ENCODE data around the gene NIM1K.
"Not testable (repeated sequence)": the region's sequence is repeated elsewhere in the genome, so short reads cannot be mapped to it uniquely, and the experiment has no call there.

NIM1K gene

DNA sequence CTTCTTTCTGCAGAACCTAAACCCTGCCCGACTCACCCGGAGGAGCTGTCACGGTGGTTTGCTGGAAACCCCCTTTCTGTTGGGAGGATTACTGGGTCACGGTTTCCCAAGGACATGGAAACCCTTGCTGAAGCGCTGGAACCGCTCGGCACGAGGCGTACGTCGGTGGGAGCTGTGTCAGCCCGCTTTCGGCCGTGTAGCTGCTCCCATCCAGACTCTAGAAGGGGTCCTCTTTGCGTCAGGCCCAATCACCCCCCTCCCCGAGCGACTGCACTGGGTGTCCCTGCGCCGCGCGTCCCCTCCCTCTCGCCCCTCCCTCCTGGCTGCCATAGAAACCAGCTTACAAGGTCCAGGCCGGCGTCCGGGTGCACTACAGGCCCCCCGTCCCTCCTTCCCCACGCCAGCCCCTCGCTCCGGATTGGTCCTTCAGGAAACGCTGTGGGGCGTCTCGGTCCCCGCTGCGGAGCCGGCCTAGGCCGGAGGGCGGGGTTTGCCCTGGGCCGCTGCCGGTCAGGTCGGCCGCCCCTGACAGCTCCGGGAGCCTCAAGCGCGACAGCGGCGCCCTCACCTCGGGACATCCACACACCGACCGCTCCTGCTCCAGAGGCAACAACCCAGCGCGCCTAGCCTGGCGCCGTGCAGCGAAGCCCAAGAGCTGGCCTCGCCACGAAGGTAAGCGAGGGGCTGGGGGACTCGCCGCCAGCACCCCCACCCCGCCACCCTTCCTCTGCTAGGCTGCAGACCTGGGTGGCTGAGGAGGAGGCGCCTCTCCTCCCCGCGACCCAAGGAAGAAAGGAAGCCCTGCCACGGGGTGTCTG is at the start of gene NIM1K:
TSS of gene NIM1K (plus strand) at position 486 of the 818 bp plus-strand sequence. CDS start 53,551 bp downstream, outside the sequence.
- DNase-seq, result peak; percentile 16

DNA sequence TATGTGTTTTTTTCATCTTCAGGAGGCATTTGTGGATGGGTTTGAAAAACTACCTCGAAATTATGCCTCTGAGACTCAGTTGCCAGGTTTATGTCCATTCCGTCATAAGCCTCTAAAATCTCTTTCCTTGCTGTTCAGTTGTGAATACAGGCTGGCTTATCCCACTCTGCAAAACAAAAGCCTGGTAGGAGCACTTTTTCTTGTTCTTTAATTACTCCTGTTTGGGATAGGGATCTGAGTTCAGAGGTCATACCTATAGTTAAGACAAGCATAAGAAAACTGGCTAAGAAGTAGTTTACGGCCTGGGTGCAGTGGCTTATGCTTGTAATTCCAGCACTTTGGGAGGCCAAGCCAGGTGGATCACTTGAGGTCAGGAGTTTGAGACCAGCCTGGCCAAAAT is 47.0 kb upstream of the NIM1K start:
- no peak for DNase-seq

DNA sequence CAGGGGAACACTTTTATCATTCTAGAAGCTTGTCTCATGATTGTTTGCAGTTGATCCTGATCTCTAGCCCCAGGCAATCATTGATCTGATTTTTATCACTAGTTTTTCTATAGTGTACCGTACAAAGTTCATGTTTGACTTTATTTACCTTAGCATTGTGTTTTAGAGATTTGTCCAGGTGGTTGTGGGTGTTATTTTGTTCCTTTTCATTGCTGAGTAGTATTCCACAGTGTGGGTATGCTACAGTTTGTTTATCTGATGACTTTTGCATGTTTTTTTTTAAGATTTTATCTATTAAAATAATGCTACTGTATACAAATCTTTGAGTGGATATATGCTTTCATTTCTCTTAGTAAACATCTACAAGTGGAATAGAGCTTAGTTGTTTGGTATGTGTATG is 45.1 kb upstream of the NIM1K start:
- no peak for DNase-seq

DNA sequence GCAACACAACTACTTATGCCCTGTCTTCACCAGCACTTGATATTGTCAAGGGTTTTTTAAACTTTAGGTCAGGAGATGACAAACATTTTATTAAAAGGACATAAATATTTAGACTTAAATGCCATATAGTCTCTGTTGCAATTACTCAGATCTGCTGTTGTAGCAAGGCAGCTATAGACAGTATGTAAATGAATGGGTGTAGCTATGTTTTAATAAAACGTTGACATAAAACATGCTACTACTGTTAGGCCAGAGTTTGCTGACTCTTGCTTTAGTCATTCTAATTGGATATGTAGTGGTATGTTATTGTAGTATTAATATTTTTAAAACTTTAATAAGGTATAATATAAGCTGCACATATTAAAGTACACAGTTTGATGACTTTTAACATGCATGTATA is 43.6 kb upstream of the NIM1K start:
- no peak for DNase-seq

DNA sequence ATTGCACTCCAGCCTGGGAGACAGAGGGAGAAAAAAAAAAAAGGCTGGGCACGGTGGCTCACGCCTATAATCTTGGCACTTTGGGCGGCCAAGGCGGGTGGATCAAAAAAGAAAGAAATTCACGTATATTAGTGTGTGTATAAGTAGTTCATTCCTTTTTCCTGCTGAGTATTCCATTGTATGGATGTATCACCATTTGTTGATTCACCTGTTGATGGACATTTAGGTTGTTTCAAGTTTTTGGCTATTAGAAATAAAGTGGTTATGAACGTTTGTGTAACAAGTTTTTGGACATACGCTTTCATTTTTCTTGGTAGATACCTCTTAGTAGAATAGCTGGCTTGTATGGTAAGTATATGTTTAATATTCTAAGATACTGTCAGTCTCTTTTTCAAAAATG is 42.8 kb upstream of the NIM1K start:
- no peak for DNase-seq

DNA sequence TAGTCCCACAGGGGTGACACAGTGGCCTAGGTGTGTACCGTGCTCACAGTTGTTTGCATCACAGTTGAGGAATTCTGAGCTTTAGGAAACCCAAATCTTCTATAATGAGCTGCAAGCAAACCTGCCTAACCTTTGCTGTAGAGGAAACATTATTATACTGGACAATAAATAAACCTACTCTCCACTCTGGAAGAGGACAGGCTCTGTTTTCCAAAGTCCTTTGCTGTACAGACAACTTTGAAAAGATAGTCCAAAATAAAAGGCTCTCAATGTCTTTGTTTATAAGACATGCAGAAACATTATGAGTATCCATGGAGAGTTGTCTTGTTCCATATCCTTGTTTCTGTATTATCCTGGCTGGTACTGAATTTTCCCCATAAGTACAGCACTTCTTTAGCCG is 42.0 kb upstream of the NIM1K start:
- no peak for DNase-seq

DNA sequence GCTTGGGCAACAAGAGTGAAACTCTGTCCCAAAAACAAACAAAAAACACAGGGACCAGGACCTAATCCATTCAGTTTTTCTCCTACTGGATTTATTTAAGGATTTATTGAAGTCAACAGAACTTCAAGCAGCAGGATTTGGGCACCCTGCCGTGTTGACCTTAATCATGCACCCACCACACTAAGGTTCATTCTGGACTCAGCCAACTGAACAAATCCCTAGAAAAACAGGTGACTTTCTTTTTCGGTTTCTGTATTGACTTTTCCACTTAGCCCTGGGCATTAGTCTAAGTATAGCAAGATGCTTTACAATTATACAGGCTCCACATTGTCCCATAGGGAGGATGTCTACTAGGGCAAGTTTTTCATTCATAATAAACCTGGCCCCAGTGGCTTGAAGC is 41.3 kb upstream of the NIM1K start:
- DNase-seq, result no peak

DNA sequence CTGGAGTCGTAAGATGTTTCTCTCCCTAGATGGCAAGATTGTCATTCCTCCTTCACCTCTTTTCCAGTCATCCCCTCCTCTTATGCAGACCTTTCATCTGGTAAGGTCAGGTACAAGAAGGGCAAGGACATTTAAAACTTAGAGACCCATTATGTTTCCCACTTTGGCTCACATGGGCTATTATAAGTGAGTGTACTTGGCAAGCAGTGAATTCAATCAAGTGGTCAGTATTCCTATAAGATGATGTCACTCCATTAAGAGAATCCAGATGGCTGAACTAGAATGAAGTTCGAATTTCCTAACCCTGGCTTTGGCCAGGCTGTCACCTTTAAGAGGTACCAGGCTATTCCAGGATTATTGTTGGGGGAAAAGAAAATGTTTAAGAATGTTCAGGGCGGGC is 39.1 kb upstream of the NIM1K start:
- DNase-seq, result no peak

DNA sequence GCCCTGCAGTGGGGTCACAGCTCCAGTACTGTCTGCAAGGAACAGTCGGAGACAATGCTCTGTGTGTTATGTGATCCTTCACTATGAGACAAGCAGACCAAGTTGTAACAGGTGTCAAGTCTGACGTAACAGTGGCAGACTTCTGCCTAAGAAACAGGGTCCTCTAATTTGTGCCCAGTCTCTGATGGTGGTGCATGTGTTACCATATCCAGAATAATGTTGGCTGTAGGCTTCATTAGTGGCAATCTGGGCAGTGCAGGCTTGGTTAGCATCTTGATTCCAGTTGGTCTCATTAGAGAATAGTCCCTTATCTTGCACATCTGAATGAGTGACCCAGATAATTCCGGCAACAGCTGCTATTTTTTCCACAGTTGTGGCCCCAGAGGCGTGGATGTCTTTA is 37.6 kb upstream of the NIM1K start:
- peak; percentile 54 for DNase-seq

DNA sequence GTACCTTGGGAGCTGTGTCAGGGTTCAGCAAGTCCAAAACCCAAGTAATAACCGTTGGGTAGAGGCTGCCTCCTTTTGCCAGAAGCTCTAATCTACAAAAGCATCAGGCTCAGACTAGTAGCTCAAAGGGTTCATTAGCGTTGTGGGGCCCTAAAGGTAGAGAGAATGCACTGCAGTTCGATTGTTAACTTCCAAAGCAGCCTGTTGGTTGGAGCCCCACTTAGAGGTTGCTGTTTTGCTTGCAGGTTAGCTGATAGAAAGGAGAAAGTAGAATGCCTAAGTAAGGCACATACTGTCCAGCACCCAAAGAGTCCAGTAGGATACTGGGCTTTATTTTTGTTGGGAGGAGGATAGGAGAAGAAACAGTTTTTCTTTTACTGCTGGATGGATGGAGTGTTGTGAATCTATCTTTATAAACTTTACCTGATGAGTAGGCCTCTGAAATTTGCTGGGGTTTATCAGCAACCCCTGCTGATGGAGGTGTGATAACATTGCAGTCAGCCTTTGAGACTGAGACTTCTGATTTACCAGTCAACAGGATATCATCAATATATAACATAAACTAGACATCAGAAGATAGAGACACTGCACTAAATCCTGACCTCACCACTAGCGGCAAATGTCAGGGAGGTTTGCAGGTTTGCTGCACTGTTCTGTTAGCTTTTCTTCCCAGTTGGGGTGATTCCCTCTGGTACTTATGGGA is 36.5 kb upstream of the NIM1K start:
- DNase-seq, result peak; percentile 16

DNA sequence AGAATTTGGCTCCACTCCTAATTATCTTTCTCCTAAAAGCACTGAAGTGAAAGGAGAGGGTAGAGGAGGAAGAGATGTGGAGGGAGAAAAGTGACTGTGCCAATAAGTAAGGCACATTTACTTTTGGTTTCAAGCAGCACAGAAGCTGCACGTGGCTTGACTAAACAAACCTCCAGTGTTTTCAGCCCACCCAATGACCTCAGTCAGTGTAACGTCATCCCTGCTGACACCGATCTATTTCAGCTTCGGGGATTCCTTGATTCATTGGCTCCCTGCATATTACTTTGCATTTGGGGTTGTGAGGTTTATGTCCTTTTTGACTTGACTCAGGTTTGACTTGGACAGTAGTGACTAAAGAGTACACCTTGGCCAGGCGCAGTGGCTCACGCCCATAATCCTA is 35.6 kb upstream of the NIM1K start:
- DNase-seq, result no peak

DNA sequence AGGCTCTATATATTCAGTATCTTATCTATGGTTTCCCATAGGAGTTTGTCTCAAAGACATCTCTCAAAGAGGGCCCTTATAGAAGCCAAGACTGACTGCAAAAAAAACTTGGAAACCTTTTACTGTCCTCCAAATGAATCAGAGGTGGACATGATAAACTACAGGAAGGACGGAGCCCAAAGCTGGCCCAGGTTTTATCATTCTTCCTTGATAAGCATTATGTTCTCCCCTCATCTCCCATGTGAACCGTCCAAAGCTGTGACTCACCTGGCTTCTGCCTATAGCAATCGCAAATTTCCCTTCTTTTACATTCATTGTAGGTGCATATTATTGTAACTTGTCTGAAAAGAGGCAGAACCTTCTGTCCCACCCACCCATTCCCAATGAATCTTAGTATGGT is 35.0 kb upstream of the NIM1K start:
- no peak for DNase-seq

DNA sequence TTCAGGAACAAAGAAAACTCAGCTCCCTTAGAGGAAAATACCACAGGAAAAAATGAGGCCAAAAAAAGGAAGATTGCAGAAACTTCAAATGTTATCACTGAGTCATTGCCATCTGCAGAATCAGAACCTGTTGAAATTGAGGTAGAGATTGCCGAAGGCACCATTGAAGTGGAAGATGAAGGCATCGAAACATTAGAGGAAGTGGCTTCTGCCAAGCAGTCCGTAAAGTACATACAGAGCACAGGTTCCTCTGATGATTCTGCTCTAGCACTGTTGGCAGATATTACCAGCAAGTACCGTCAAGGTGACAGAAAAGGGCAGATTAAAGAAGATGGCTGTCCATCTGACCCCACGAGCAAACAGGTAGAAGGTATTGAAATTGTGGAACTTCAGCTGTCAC is 30.8 kb upstream of the NIM1K start:
- DNase-seq, result no peak

DNA sequence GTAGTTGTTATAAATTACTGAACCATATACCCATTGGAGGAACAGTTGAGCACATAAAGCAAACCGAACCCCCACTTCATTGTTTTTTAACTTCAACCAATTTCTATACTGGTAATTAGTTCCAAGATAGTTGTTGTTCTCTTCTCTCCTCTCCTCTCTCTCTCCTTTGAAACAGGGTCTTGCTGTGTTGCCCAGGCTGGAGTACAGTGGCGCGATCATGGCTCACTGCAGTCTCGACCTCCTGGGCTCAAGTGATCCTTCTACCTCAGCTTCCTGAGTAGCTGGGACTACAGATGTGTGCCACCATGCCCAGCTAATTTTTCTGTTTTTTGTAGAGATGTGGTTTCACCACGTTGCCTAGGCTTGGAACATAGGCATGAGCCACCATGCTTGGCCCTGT is 27.2 kb upstream of the NIM1K start:
- DNase-seq, result not testable (repeated sequence)

DNA sequence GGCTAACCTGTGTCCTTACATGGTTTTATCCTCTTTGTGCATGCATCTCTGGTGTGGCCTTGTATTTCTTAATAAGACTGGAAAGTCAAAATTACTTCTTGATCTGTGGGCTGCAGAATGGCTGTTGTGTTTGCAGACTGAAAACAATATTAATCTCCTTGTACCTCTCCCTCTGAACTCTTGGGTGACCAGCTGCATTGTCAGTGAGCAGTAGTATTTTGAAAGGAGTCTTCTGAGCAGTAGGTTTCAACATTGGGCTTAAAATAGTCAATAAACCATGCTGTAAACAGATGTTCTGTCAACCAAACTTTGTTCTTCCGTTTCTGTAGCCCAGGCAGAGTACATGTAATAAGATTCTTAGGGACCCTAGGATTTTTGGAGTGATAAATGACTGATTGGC is 26.7 kb upstream of the NIM1K start:
- DNase-seq, result no peak

DNA sequence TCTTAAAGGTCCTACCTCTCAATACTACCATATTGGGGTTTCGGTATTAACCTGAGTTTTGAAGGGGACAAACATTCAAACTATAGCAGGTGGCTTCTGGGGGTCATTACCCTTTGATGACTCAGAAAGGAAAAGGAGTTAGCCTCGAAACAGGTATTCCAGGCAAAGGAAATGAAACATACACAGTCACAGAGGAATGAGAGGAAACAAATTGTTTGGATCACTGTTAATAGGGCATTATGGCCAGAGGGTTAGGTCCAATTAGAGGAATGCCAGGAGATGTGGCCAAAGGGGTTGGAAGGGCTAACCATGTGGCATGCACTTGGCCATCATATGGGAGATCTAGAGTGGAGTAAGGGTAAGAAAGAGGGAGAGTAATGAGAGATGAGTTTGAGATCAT is 23.9 kb upstream of the NIM1K start:
- DNase-seq, result no peak

DNA sequence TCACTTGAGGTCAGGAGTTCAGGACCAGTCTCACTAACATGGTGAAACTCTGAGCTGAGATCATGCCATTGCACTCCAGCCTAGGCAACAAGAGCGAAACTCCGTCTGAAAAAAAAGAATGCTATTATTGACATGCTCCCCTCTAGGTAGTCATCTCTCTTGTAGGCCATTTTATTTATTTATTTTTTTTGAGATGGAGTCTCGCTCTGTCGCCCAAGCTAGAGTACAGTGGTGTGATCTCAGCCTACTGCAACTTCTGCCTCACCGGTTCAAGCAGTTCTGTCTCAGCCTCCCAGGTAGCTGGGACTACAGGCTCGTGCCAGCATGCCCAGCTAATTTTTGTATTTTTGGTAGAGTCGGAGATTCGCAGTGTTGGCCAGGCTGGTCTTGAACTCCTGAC is 20.6 kb upstream of the NIM1K start:
- no peak for DNase-seq

DNA sequence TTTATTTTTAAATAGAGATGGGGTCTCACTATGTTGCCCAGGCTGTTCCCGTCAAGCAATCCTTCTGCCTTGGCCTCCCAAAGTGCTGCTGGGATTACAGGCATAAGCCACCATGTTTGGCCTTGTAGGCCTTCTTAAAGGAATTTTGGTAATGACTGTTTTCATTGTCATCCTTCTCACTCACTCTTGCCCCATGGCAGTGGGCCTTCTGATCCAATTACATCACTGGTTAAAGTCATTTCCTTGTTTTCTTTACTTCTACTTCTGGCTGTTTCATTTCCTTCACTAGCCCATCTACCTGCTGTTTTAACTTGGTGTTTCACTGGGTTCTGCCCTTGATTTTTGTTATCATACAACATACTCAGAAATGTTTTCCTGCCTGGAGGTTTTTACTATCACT is 20.1 kb upstream of the NIM1K start:
- no peak for DNase-seq

DNA sequence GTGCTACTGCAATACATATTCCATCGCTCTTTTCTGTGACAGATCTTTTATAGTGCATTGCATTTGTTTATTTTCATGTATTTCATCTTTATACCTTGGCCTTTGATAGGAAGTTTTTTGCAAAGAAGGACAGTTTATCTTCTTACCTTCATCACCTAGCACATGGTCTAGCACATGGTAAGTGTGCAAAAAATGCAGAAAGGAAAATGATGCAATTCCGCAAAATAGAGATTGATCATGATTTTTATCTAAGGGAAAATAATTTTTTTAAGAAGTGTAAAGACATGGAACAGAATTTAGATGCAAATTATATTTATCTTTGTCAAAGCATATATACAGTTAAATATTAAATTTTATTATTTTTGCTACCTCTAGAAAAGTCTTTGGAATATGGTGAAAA is 19.2 kb upstream of the NIM1K start:
- no peak for DNase-seq

DNA sequence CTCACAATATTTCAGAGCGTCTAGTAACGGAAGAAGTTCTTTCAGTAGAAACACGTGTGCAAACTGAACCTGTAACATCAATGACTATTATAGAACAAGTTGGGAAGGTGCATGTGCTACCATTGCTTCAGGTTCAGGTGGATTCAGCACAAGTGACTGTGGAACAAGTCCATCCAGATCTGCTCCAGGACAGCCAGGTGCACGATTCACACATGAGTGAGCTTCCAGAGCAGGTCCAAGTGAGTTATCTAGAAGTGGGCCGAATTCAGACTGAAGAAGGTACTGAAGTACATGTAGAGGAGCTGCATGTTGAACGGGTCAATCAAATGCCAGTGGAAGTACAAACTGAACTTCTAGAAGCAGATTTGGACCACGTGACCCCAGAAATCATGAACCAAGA is 17.4 kb upstream of the NIM1K start:
- no peak for DNase-seq

DNA sequence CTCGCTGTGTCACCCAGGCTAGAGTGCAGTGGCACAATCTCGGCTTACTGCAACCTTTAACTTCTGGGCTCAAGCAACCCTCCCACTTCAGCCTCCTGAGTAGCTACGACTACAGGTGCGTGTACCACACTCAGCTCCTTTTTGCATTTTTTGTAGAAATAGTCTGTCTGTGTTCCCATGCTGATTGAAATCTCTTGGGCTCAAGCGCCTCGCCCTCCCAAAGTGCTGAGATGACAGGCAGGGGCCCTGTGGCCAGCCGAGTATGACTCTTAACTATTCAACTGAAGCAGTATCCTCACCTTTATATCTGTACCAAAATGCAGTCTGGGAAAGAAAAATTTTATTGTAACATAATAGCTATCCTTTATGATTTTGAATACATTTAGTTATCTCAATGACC is 12.2 kb upstream of the NIM1K start:
- DNase-seq, result no peak

DNA sequence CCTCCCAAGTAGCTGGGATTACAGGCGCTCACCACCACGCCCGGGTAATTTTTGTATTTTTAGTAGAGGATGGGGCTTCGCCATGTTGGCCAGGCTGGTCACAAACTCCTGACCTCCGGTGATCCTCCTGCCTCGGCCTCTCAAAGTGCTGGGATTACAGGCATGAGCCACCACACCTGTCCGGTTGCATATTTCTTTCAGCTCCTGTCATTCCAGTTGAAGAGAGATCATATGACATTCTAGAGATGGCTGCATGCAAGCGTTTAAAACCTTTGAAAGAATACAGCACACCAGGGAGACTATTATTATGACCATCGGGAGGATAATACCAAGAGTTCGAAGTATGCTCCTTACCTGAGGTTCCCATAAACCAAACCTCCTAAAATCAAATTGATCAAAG is 9.6 kb upstream of the NIM1K start:
- DNase-seq, result no peak

DNA sequence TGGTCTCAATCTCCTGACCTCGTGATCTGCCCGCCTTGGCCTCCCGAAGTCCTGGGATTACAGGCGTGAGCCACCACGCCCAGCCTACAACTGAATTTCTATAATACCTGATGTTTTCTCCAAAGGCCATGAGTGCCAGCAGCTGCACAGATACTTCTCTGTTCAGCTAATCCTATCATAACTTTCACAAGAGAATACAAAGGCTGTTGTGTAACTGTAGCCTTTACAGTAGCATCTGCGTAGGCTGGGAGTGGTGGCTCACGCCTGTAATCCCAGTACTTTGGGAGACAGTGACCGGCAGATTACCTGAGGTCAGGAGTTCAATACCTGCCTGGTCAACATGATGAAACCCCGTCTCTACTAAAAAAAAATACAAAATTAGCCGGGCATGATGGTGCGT is 8.9 kb upstream of the NIM1K start:
- DNase-seq, result not testable (repeated sequence)

DNA sequence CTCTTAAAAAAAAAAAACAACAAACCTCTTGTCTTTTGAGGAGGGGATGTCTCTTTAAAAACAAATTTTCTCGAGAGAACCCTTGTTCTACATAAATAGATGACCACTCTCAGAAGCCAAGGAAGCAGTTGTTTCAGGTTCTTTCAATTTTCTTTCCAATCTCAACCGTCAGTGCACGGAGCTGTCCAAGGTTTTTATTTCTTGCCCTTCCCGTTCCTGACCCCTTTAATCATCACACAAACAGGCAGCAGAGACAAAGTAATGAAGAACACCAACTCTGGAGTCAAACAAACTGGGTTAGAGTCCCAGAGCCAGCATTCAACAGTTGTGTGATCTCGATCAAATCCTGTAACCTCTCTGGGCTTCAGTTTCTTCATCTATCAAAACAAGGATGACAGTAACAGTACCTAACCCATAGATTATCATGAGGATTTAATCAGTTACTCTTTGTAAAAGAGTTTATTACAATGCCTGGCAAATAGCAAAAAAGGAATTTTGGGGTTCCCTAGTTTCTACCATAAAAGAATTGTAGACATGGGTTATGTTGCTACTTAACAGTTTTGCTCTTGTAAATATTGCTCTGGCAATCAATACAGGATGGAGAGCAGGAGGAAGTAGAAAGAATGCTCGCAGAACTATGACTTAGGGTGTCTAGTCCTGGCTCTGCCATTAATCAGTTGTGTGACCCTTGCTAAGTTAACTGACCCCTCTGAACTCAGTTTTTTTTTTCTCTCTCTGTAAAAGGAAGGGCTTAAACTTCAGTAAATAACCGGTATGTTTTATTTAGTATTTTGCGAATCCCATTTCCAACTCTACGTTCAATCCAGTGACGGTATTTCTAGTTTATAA is 1.0 kb upstream of the NIM1K start:
- DNase-seq, result no peak
